ENCODE results near the gene REG3A.
A peak's percentile ranks its signal among the peaks of the same experiment; 100 is the strongest.

The REG3A gene

DNA sequence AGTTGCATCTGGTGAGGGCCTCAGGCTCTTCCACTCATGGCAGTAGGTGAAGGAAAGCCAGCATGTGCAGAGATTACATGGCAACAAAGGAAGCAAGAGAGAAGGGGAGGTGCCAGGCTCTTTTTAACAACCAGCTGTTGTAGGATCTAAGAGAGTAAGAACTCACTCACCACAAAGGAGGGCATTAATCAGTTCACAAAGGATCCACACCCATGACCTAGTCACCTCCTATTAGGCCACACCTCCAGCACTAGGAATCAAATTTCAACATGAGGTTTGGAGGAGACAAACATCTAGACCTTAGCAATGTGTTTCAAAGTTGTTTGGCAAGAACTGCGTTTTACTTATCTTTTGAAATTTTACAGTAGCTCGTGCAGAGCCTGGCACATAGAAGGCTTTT, 20.5 kb upstream of the REG3A start:
- peaks cover 57% of the 10 kb centered on the region for H3K9me3 Mint-ChIP-seq
- H3K4me3 Mint-ChIP-seq = no peak overlapping the region
- peaks cover 22% of the 10 kb centered on the region for H3K4me1 Mint-ChIP-seq
- H3K27me3 Mint-ChIP-seq (ENCODE audit: low read depth, poor library complexity) = no peaks in the 10 kb centered on the region
- DNase-seq = no peak
- H3K27ac Mint-ChIP-seq = no peak overlapping the region
- peaks cover 40% of the 10 kb centered on the region for H3K36me3 Mint-ChIP-seq (ENCODE audit: low read depth)
- TF ChIP-seq, protein P1, sequence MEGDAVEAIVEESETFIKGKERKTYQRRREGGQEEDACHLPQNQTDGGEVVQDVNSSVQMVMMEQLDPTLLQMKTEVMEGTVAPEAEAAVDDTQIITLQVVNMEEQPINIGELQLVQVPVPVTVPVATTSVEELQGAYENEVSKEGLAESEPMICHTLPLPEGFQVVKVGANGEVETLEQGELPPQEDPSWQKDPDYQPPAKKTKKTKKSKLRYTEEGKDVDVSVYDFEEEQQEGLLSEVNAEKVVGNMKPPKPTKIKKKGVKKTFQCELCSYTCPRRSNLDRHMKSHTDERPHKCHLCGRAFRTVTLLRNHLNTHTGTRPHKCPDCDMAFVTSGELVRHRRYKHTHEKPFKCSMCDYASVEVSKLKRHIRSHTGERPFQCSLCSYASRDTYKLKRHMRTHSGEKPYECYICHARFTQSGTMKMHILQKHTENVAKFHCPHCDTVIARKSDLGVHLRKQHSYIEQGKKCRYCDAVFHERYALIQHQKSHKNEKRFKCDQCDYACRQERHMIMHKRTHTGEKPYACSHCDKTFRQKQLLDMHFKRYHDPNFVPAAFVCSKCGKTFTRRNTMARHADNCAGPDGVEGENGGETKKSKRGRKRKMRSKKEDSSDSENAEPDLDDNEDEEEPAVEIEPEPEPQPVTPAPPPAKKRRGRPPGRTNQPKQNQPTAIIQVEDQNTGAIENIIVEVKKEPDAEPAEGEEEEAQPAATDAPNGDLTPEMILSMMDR (IDR thresholded peaks at IDR 0.05) = no peak

DNA sequence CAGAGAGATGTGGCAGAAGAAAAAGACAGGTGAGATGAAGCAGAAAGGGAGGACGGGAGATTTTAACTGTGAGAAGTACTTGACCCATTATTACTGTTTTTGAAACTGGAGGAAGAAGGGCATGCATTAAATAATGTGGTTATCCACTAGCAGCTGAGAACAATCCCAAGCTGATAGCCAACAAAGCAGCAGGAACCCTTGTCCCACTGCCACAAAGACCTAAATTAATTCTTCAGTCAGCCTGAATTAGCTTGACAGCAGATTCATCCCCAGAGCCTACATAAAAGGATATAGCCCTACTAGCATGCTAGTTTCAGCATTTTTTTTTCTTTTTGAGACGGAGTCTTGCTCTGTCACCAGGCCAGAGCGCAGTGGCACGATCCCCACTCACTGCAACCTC, 19.5 kb upstream of the REG3A start:
- H3K36me3 Mint-ChIP-seq (ENCODE audit: low read depth) = peaks cover 34% of the 10 kb centered on the region
- TF ChIP-seq, protein P1 (IDR thresholded peaks at IDR 0.05) = no peak
- H3K27me3 Mint-ChIP-seq (ENCODE audit: low read depth, poor library complexity) = no peaks in the 10 kb centered on the region

DNA sequence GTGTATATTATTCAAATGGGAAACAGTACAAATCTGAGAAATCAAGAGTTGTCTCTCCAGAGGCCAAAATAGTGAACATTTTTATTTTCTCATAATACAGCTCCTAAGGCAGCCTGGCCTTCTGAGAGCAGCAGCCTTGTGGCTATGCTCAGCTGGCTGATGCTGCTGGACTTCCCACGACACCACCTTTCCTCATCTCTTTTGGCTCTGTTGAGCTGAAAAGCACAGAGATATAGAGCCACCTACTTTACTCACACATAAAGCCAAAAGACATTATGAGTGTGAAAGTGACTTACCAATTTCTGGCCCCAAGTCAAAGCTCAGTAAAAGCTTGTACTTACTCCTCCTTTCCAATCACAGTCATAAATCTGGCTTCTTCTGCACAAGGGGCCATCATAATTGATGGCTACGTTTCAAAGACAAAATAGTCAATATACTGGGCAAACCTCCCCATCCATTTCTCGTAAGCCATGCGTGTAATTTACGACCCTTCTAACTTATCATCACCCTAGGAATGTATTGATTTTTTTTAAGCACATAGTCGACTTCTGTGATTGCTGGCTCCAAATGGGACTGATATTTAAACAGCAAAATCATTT, 18.6 kb upstream of the REG3A start:
- peaks cover 42% of the 10 kb centered on the region for H3K9me3 Mint-ChIP-seq
- H3K27ac Mint-ChIP-seq = peak overlapping the region; percentile 46
- TF ChIP-seq, protein P1 (IDR thresholded peaks at IDR 0.05) = no peak
- H3K36me3 Mint-ChIP-seq (ENCODE audit: low read depth) = peaks cover 29% of the 10 kb centered on the region
- H3K4me1 Mint-ChIP-seq = peaks cover 16% of the 10 kb centered on the region
- no peak overlapping the region for H3K4me3 Mint-ChIP-seq
- H3K27me3 Mint-ChIP-seq (ENCODE audit: low read depth, poor library complexity) = no peaks in the 10 kb centered on the region
- DNase-seq = no peak

More for the DNA sequence above, 19.5 kb upstream of the REG3A start:
- H3K4me3 Mint-ChIP-seq = no peak overlapping the region
- H3K27ac Mint-ChIP-seq = peak overlapping the region; percentile 62
- peaks cover 51% of the 10 kb centered on the region for H3K9me3 Mint-ChIP-seq
- no peak for DNase-seq
- peaks cover 16% of the 10 kb centered on the region for H3K4me1 Mint-ChIP-seq

DNA sequence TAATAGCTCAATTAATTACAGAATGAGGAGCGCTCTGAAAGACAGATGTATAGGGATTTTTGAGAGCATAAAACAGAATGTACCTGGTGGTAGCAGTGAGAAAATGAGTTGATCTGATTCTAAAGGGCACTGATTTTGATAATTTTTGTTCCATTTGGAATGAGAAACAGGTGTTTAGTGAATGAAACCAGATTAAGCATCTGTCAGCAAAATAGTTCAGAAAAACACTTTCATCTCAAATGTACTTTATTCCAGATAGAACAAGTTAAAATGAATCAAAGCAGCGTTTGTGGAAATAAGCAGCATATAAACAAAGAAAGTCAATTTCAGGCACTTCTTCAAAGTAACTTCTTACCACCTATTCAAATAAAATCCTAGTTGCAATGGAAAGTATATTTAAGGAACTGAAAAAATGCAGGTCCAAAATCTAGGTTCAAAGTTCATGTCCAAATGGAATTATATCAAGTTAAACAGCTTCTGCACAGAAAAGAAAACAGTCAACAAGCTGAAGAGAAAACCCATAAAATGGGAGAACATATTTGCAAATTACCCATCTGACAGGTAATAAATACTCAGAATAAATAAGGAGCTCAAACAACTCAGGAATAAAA, 11.9 kb upstream of the REG3A start:
- no peak for DNase-seq
- H3K27ac Mint-ChIP-seq = no peak overlapping the region
- peaks cover 13% of the 10 kb centered on the region for H3K9me3 Mint-ChIP-seq
- H3K36me3 Mint-ChIP-seq (ENCODE audit: low read depth) = peaks cover 4% of the 10 kb centered on the region
- no peaks in the 10 kb centered on the region for H3K27me3 Mint-ChIP-seq (ENCODE audit: low read depth, poor library complexity)
- no peaks in the 10 kb centered on the region for H3K4me1 Mint-ChIP-seq
- TF ChIP-seq, protein P1 (IDR thresholded peaks at IDR 0.05) = no peak
- no peak overlapping the region for H3K4me3 Mint-ChIP-seq

DNA sequence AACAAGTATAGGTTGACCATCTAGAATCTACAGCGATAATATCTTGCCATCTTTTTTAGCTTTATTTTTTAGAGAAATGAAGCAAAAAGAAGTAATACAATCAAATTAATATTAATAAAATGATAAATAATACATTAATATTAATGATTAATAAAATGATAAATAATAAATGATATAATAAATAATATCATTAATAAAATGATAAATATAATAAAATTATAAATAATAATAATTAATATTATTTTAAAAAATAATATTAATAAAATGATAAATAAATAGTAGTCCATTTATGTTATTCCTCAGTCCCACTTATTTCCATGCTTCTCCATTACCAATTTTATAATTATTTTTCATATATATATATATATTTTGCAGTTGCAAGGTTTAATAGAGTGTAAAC, 3.2 kb upstream of the REG3A start:
- Mint-ChIP-seq H3K27ac (no peak overlapping the region), H3K4me3 (no peak overlapping the region), H3K36me3 (ENCODE audit: low read depth) (no peaks in the 10 kb centered on the region), H3K27me3 (ENCODE audit: low read depth, poor library complexity) (no peaks in the 10 kb centered on the region), H3K9me3 (no peaks in the 10 kb centered on the region), H3K4me1 (peaks cover 16% of the 10 kb centered on the region)
- no peak for DNase-seq
- TF ChIP-seq, protein P1 (IDR thresholded peaks at IDR 0.05) = no peak

DNA sequence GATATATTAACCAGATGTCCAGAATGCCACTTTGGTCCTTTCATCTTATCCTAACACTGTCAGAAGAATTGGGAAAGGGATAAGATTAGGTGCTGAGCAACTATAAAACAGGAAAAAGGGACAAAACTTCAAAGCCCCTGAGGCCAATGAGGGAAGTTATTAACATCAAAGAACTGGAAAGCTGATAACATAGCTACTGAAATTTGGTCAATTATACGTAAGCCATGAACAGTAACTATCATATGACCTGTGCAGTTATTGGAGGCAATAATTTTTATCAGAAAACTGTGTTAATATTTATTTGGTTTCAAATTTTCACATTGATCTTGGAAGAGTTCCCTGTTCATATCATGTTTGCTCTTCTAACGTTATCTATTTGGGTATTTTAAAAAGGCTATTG, 2.6 kb upstream of the REG3A start:
- Mint-ChIP-seq H3K36me3 (ENCODE audit: low read depth) (no peaks in the 10 kb centered on the region), H3K9me3 (no peaks in the 10 kb centered on the region), H3K27me3 (ENCODE audit: low read depth, poor library complexity) (no peaks in the 10 kb centered on the region), H3K4me3 (no peak overlapping the region), H3K27ac (no peak overlapping the region), H3K4me1 (peaks cover 16% of the 10 kb centered on the region)
- TF ChIP-seq, protein P1 (IDR thresholded peaks at IDR 0.05) = no peak
- no peak for DNase-seq

All from nephron progenitor cell (in vitro differentiated cells).